PC-3 (cell line): ENCODE data around the gene CYP2C8.

Source experiments
- EZH2phosphoT487 ChIP-seq: fragments of 300-600 bp; sonication (generic); IDR thresholded peaks from 2 replicates; pipeline ENCODE4 v1.6.1; 2018; ENCODE audit warnings: mild to moderate bottlenecking, antibody characterized with exemption, low read length, borderline replicate concordance
- TF ChIP-seq, protein P1 (sequence below): fragments of 300-600 bp; sonication (generic); conservative IDR thresholded peaks from 2 replicates; pipeline ENCODE4 v1.5.1; 2017; ENCODE audit warnings: antibody characterized with exemption, low read depth, mild to moderate bottlenecking, low read length

DNA sequence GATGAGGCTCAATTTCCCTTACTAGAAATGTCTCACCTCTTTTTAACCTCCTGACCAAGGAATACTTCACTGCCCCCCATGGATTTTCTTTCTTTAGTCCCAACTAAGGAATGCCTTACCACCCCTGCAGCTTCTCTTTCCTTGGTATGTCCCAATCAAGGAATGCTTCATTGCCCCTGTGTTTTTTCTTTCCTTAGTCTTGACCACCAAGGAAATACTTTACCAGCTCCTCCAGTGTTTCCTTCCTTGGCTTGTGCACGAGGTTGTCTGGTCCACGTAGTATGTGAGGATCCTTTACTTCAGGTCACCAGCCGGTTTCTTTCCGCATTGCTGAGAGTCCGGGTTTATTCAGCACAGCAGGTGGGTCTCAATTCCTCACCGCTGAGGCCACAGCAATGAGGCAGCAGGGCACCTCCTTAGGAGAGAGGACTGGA lies 71.5 kb downstream of the CYP2C8 start:
- TF ChIP-seq, protein P1, sequence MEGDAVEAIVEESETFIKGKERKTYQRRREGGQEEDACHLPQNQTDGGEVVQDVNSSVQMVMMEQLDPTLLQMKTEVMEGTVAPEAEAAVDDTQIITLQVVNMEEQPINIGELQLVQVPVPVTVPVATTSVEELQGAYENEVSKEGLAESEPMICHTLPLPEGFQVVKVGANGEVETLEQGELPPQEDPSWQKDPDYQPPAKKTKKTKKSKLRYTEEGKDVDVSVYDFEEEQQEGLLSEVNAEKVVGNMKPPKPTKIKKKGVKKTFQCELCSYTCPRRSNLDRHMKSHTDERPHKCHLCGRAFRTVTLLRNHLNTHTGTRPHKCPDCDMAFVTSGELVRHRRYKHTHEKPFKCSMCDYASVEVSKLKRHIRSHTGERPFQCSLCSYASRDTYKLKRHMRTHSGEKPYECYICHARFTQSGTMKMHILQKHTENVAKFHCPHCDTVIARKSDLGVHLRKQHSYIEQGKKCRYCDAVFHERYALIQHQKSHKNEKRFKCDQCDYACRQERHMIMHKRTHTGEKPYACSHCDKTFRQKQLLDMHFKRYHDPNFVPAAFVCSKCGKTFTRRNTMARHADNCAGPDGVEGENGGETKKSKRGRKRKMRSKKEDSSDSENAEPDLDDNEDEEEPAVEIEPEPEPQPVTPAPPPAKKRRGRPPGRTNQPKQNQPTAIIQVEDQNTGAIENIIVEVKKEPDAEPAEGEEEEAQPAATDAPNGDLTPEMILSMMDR, result no peak
- no peak for TF ChIP-seq EZH2phosphoT487
